Astrocyte of the cerebellum (primary cell): ENCODE measurements around the gene BCAP29.

ENCODE experiments used
- DNase-seq: peaks from one replicate; pipeline ENCODE4 v3.0.0-alpha.2; 2011; ENCODE audit warnings: low read depth
- H3K4me3 ChIP-seq: 2 replicates; pipeline ENCODE4 v1.5.1; 2011; ENCODE audit warnings: mild to moderate bottlenecking, low read depth, low read length, moderate library complexity
- in situ Hi-C: cut with HindIII; loops from 2 replicates; pipeline ENCODE4 v1.10.0; 2017; ENCODE audit warnings: low sequenced_read_pairs
- TF ChIP-seq, protein P1 (sequence below): IDR thresholded peaks from 2 replicates; pipeline ENCODE4 v1.5.1; 2012; ENCODE audit warnings: low read length, low read depth, moderate library complexity, mild to moderate bottlenecking; ENCODE audit errors: missing control alignments

The BCAP29 gene

DNA sequence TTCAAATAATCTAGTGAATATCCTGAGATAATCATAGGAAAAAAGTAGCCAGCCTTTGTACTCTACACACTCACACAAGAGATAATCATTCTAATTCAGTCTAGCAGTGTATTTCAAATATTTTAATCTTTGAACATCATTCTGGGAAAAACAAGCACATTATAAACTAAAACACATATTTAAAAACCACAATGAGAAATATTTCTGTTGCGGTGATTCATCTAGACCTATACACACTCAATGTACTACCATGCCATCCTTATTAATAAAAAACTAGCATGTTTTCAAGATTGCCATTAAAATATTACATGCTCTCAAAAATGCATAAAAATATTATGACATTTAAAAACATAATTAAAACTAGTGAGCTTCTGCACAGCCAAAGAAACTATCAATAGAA, 28.1 kb upstream of the BCAP29 start:
- no peak for DNase-seq
- TF ChIP-seq, protein P1, sequence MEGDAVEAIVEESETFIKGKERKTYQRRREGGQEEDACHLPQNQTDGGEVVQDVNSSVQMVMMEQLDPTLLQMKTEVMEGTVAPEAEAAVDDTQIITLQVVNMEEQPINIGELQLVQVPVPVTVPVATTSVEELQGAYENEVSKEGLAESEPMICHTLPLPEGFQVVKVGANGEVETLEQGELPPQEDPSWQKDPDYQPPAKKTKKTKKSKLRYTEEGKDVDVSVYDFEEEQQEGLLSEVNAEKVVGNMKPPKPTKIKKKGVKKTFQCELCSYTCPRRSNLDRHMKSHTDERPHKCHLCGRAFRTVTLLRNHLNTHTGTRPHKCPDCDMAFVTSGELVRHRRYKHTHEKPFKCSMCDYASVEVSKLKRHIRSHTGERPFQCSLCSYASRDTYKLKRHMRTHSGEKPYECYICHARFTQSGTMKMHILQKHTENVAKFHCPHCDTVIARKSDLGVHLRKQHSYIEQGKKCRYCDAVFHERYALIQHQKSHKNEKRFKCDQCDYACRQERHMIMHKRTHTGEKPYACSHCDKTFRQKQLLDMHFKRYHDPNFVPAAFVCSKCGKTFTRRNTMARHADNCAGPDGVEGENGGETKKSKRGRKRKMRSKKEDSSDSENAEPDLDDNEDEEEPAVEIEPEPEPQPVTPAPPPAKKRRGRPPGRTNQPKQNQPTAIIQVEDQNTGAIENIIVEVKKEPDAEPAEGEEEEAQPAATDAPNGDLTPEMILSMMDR, result no peak
- no peak overlapping the region for H3K4me3 ChIP-seq
- in situ Hi-C loops, result no loop called here

DNA sequence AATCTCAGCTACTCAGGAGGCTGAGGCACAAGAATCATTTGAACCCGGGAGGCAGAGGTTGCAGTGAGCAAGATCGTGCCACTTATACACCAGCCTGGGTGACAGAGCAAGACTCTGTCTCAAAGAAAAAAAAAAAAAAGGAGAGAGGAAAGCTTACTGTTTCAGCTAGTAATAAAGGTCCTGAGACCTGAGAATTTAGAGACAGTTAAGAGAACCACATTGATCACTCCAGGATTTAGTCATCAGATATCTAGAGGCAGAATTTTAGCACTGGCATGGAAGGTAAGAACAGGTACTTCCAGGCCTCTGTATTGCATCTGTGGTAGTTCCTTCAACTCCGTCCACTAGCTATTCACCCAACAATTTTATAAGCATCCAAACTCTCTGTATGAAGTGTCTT, 24.2 kb upstream of the BCAP29 start:
- no peak overlapping the region for H3K4me3 ChIP-seq
- no peak for DNase-seq
- in situ Hi-C loops, result no loop called here
- TF ChIP-seq, protein P1, result no peak

DNA sequence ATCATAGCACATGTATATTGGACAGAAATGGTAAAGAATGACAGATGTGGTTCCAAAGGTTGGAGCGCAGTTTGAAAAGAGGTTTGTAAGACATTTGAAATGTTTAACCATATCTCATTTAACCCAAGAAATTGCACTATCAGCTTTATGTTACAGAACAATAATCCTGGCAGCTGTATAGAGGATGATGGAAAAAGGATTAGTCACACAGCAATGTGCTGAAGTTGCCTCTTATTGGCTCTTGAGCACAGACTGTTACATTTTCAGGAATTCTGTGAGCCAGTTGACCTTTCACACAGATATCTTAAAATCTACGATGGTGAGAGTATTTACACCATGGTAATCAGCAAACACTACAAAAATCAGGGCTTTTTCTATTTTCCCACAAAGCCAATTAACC, 20.2 kb upstream of the BCAP29 start:
- H3K4me3 ChIP-seq, result no peak overlapping the region
- no peak for DNase-seq
- TF ChIP-seq, protein P1, result no peak
- in situ Hi-C loops, result loop anchor here (10.0 kb wide), 1 partner anchor 85 kb away; the partner anchor contains the start of gene GPR22

DNA sequence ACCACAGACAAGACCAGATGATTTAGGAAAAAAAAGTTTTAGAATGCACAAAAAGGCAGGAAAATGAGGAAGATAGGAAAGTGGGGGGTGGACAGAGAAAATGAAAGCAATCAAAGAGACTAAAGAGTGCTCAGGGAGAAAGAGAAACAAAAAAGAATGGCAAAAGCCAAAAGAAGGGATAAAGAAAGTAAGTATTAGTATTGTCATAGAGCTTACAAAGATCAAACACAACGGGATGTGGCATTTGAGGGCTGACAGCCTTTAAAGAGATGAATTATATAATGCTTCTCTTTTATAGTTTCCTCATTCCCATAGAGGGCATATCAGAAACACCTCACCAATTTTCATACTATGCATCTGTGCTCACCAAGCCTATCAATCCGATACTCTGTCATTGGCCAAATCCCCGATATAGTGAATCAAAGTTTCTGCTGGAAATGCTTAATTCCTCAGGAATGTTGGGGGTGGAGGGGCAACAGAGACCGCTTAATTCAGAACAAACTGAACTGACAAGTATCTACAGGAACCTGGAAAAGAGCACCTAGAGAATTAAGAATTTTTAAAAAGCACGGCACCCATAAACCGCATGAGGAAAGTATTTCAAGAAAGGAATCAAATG, 19.0 kb upstream of the BCAP29 start:
- TF ChIP-seq, protein P1, result no peak
- in situ Hi-C loops, result loop anchor here (10.0 kb wide), 1 partner anchor 86 kb away; the partner anchor contains the start of gene GPR22
- no peak for DNase-seq
- no peak overlapping the region for H3K4me3 ChIP-seq

DNA sequence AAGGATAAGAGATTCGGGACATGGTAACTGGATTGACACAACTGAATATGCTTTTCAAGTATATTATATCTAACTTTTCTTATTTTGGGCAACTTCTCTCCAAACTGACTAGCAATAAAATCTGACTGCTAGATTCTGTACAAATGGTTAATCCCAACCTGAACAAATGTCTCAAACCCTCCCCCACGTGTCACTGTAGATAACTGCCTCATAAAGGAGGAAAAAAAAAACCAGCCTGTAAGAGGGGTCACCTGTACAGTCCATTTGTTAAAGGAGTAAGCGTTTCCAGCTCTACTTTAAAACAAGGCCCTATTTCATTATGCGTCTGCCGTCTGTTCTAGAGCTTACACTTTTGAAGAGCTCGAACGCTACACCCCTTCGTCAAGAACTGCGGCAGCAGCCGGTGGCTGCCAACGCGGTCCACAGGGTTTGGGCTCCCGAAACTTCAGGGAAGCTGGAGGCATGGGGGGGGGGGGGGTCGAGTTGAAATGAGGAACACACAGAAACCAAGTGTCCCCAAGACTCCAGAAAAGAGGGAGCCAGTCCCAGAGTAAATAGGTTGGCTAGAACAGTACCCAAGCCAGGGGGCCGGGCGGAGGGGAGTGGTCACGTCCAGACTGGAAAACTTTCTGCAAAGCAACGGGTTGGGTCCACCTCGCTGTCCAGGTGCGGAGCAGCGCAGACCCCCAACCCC, 16.8 kb upstream of the BCAP29 start:
- in situ Hi-C loops, result loop anchor here (10.0 kb wide), 1 partner anchor 88 kb away; the partner anchor contains the start of gene GPR22
- no peak for DNase-seq
- peak overlapping the region; percentile 69 for H3K4me3 ChIP-seq
- TF ChIP-seq, protein P1, result no peak

DNA sequence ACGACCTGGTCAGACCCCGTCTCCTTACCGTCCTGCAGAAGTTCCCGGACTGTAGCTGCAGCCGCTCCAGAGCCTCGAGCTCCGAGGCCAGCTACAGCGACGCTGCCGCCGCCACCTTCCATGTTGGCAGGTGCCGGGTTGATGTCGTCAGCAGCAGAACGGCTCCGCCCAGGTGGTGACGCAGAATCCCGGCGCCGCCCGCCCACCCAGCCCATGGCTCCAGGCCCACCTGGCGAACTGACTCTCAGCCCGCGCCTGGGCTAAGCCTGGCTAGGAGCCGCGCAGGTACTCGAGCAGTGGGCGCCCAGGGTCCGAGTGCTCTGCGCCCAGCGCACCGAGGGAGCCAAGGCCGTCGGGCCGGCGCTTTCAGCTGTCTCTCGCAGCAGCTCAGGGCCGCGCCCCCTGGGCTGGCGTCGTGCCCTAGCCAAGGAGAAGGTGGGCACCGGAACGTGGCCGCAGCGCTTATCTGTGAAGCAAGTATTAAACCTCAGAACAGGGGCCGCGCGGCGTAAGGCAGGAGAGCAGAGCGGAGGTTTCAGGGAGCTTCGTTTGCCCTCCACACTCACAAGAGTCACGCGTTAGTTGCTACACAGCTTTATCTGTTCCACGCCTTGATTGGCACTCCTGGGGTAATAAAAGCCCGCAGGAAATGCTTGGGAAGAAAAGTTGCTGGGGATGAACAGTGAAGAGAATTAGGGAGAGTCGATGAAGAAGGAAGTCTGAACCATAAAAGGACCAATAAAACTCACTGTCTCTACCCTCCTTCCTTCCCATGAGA, 16.1 kb upstream of the BCAP29 start, which contains the start of the genes COG5 and DUS4L:
Gene COG5, minus strand, starts transcription at position 146 of the 778 bp plus-strand sequence. Its CDS starts 24 bp downstream, at position 122.
Gene DUS4L, plus strand, starts transcription at position 197 of the 778 bp plus-strand sequence. CDS start 3,100 bp downstream, outside the sequence.
- peak; percentile 53 for DNase-seq
- in situ Hi-C loops, result loop anchor here (10.0 kb wide), 1 partner anchor 89 kb away; the partner anchor contains the start of gene GPR22
- TF ChIP-seq, protein P1, result no peak
- peak within 1 kb of the TSS; percentile 69 for H3K4me3 ChIP-seq
